ENCODE data around the gene GNE.
"Not testable (repeated sequence)": the region's sequence is repeated elsewhere in the genome, so short reads cannot be mapped to it uniquely, and the experiment has no call there.

Gene GNE

GRCh38 chr9:36258208-36258995 is at the start of gene GNE:
GNE (minus strand) TSS chr9:36258448; CDS start chr9:36249355, 9,093 bp downstream.
- in situ Hi-C loops (cut with MboI; ENCODE audit: low pct_unique_long_range_greater_than_20kb, low sequenced_read_pairs): no loop called here
- peak; percentile 93 for DNase-seq

GRCh38 chr9:36306471-36307306 is 48.4 kb upstream of the GNE start:
- peak; percentile 36 for DNase-seq
- in situ Hi-C loops (cut with MboI; ENCODE audit: low pct_unique_long_range_greater_than_20kb, low sequenced_read_pairs): loop anchor here (25.0 kb wide), 1 partner anchor 94 kb away; no protein-coding TSS in a partner anchor

GRCh38 chr9:36304366-36304765 is 46.1 kb upstream of the GNE start:
- not testable (repeated sequence) for DNase-seq
- in situ Hi-C loops (cut with MboI; ENCODE audit: low pct_unique_long_range_greater_than_20kb, low sequenced_read_pairs): loop anchor here (25.0 kb wide), 1 partner anchor 92 kb away; no protein-coding TSS in a partner anchor

- in situ Hi-C loops (cut with MboI; ENCODE audit: low pct_unique_long_range_greater_than_20kb, low sequenced_read_pairs): loop anchor here (25.0 kb wide), 1 partner anchor 89 kb away; no protein-coding TSS in a partner anchor
- DNase-seq: no peak
Observed at GRCh38 chr9:36301227-36301626, 43.0 kb upstream of the GNE start.

GRCh38 chr9:36298566-36298965 is 40.3 kb upstream of the GNE start:
- no peak for DNase-seq
- in situ Hi-C loops (cut with MboI; ENCODE audit: low pct_unique_long_range_greater_than_20kb, low sequenced_read_pairs): no loop called here

GRCh38 chr9:36297798-36298197 is 39.5 kb upstream of the GNE start:
- in situ Hi-C loops (cut with MboI; ENCODE audit: low pct_unique_long_range_greater_than_20kb, low sequenced_read_pairs): no loop called here
- no peak for DNase-seq

- in situ Hi-C loops (cut with MboI; ENCODE audit: low pct_unique_long_range_greater_than_20kb, low sequenced_read_pairs); DNase-seq: not testable (repeated sequence)
Observed at GRCh38 chr9:36294996-36295395, 36.7 kb upstream of the GNE start.

- in situ Hi-C loops (cut with MboI; ENCODE audit: low pct_unique_long_range_greater_than_20kb, low sequenced_read_pairs): no loop called here
- no peak for DNase-seq
Observed at GRCh38 chr9:36293918-36294317, 35.7 kb upstream of the GNE start.

- DNase-seq: no peak
- in situ Hi-C loops (cut with MboI; ENCODE audit: low pct_unique_long_range_greater_than_20kb, low sequenced_read_pairs): no loop called here
Observed at GRCh38 chr9:36293171-36293570, 34.9 kb upstream of the GNE start.

GRCh38 chr9:36292641-36293040 is 34.4 kb upstream of the GNE start:
- DNase-seq: no peak
- in situ Hi-C loops (cut with MboI; ENCODE audit: low pct_unique_long_range_greater_than_20kb, low sequenced_read_pairs): no loop called here

- no peak for DNase-seq
- in situ Hi-C loops (cut with MboI; ENCODE audit: low pct_unique_long_range_greater_than_20kb, low sequenced_read_pairs): no loop called here
Observed at GRCh38 chr9:36290996-36291395, 32.7 kb upstream of the GNE start.

GRCh38 chr9:36289836-36290435 is 31.7 kb upstream of the GNE start:
- in situ Hi-C loops (cut with MboI; ENCODE audit: low pct_unique_long_range_greater_than_20kb, low sequenced_read_pairs): no loop called here
- DNase-seq: no peak

- no peak for DNase-seq
- in situ Hi-C loops (cut with MboI; ENCODE audit: low pct_unique_long_range_greater_than_20kb, low sequenced_read_pairs): no loop called here
Observed at GRCh38 chr9:36288070-36288469, 29.8 kb upstream of the GNE start.

GRCh38 chr9:36286388-36286787 is 28.1 kb upstream of the GNE start:
- no peak for DNase-seq
- in situ Hi-C loops (cut with MboI; ENCODE audit: low pct_unique_long_range_greater_than_20kb, low sequenced_read_pairs): no loop called here

- in situ Hi-C loops (cut with MboI; ENCODE audit: low pct_unique_long_range_greater_than_20kb, low sequenced_read_pairs): no loop called here
- no peak for DNase-seq
Observed at GRCh38 chr9:36284226-36284625, 26.0 kb upstream of the GNE start.

- in situ Hi-C loops (cut with MboI; ENCODE audit: low pct_unique_long_range_greater_than_20kb, low sequenced_read_pairs): no loop called here
- DNase-seq: no peak
Observed at GRCh38 chr9:36282275-36282674, 24.0 kb upstream of the GNE start.

GRCh38 chr9:36280989-36281388 is 22.7 kb upstream of the GNE start:
- in situ Hi-C loops (cut with MboI; ENCODE audit: low pct_unique_long_range_greater_than_20kb, low sequenced_read_pairs): no loop called here
- no peak for DNase-seq

- no peak for DNase-seq
- in situ Hi-C loops (cut with MboI; ENCODE audit: low pct_unique_long_range_greater_than_20kb, low sequenced_read_pairs): no loop called here
Observed at GRCh38 chr9:36278243-36278642, 20.0 kb upstream of the GNE start.

- DNase-seq: no peak
- in situ Hi-C loops (cut with MboI; ENCODE audit: low pct_unique_long_range_greater_than_20kb, low sequenced_read_pairs): no loop called here
Observed at GRCh38 chr9:36276781-36277181, 18.5 kb upstream of the GNE start.

GRCh38 chr9:36276254-36276653 is 18.0 kb upstream of the GNE start:
- in situ Hi-C loops (cut with MboI; ENCODE audit: low pct_unique_long_range_greater_than_20kb, low sequenced_read_pairs): no loop called here
- no peak for DNase-seq
